ENCODE results near the gene PEG3. TPM values are rescaled to one million over a fixed set of nuclear protein-coding genes. Genes with fewer than 3 reads are reported as not detected.

Gene PEG3
- total RNA-seq, 1 donor from 2014 or later: not detected

- Mint-ChIP-seq H3K27ac (no peak overlapping the region), H3K36me3 (no peaks in the 10 kb centered on the region), H3K9me3 (peaks cover 16% of the 10 kb centered on the region), H3K4me3 (no peak overlapping the region), H3K27me3 (no peaks in the 10 kb centered on the region), H3K4me1 (ENCODE audit: unreplicated experiment) (no peaks in the 10 kb centered on the region)
- no peak for TF ChIP-seq CTCF (conservative IDR thresholded peaks at IDR 0.05)
- no peak for DNase-seq (ENCODE audit: extremely low spot score, unreplicated experiment)
Measured at GRCh38 chr19:56842412-56842811, 1.9 kb upstream of the PEG3 start.

DNA sequence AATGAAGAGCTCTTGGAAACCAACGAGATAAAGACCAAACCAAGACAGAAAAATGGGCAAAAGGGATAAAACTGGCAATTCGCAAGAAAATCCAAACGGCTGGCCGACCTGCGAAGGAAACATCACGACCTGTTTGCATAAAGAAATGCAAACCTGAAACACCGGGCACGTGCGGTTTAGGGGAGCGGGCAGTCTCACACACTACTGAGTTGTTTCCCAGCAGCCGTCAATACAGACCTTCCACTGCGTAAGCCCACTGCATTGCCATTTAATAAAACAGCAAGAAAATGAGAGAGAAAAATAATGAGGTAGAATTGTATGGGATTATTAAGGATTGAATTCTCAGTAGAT lies 642 bp upstream of the PEG3 start:
- Mint-ChIP-seq H3K27me3 (no peaks in the 10 kb centered on the region), H3K4me3 (no peak overlapping the region), H3K27ac (no peak overlapping the region), H3K4me1 (ENCODE audit: unreplicated experiment) (no peaks in the 10 kb centered on the region), H3K9me3 (peaks cover 7% of the 10 kb centered on the region), H3K36me3 (no peaks in the 10 kb centered on the region)
- TF ChIP-seq CTCF (conservative IDR thresholded peaks at IDR 0.05): no peak
- DNase-seq (ENCODE audit: extremely low spot score, unreplicated experiment): no peak

GRCh38 chr19:56839652-56840450 lies 675 bp downstream of the PEG3 start:
- Mint-ChIP-seq H3K4me1 (ENCODE audit: unreplicated experiment) (no peaks in the 10 kb centered on the region), H3K36me3 (no peaks in the 10 kb centered on the region), H3K27ac (no peak overlapping the region), H3K27me3 (no peaks in the 10 kb centered on the region), H3K4me3 (no peak overlapping the region), H3K9me3 (peaks cover 14% of the 10 kb centered on the region)
- TF ChIP-seq CTCF (conservative IDR thresholded peaks at IDR 0.05): no peak
- DNase-seq (ENCODE audit: extremely low spot score, unreplicated experiment): no peak

- Mint-ChIP-seq H3K36me3 (no peaks in the 10 kb centered on the region), H3K4me1 (ENCODE audit: unreplicated experiment) (no peaks in the 10 kb centered on the region), H3K27me3 (no peaks in the 10 kb centered on the region), H3K9me3 (peaks cover 17% of the 10 kb centered on the region), H3K4me3 (no peak overlapping the region), H3K27ac (no peak overlapping the region)
- no peak for DNase-seq (ENCODE audit: extremely low spot score, unreplicated experiment)
- no peak for TF ChIP-seq CTCF (conservative IDR thresholded peaks at IDR 0.05)
Measured at GRCh38 chr19:56838909-56839651, 1.4 kb downstream of the PEG3 start.

DNA sequence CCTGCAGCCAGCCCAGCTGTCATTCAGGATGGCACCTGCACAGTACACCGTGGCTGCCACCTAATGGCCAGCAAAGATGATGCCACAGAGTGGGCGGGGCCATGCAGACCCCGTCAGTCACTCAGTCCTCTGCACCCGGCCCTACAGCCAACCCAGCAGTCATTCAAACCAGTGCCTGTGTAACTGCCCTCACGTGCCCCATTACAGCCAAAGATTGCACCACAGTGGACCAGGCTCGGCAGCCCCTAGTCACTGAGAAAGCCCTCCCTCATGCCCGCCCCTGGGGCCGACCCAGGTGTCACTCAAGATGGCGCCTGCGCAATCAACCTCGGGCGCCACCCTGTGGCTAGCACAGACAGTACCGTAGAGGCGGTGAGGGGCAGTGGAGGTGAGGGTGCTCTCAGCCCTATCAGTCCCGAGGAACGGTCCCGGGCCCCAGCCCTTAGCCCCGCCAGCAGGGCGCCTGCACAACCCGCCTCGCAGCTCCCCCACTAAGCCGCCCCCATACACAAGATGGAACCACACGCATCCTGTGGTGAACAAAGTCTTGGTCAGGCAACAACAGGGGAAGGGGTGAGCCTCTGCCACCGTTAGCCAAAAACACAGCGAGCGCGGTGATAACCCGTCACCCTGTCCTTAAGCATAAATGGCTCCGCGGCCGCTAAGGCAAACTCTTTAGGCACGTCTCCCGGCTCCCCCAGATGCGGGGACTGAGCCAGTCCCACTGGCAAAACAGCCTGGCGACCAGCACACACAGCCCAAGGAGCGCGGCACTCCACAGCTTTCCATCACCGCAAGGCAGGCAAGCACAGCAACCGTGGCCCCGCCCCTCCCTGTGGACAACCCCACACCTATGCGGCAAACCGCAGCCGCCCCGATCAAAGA lies 2.3 kb downstream of the PEG3 start:
- no peaks in the 10 kb centered on the region for H3K27me3 Mint-ChIP-seq
- H3K4me3 Mint-ChIP-seq: no peak overlapping the region
- no peak for DNase-seq (ENCODE audit: extremely low spot score, unreplicated experiment)
- no peak for TF ChIP-seq CTCF (conservative IDR thresholded peaks at IDR 0.05)
- H3K36me3 Mint-ChIP-seq: no peaks in the 10 kb centered on the region
- H3K27ac Mint-ChIP-seq: no peak overlapping the region
- no peaks in the 10 kb centered on the region for H3K4me1 Mint-ChIP-seq (ENCODE audit: unreplicated experiment)
- peaks cover 20% of the 10 kb centered on the region for H3K9me3 Mint-ChIP-seq
